Head of caudate nucleus (tissue), 42 donors: ENCODE measurements around the gene RASAL3.
"Not testable (repeated sequence)": the region's sequence is repeated elsewhere in the genome, so short reads cannot be mapped to it uniquely, and the experiment has no call there.

Experiments used
- DNase-seq, 42 donors: peaks; one replicate each; pipeline versions ENCODE4 v3.0.0 to v3.0.0-alpha.2; 2020 to 2021; ENCODE audit warnings: mixed read lengths in 7 of 42
- intact Hi-C: fragments of 100-400 bp; cut with DNase I; formaldehyde crosslinking; loops from one replicate; pipeline ENCODE4 v1.15.0; 2022

RASAL3 gene

GRCh38 chr19:15476325-15476724, 12.0 kb upstream of the RASAL3 start:
- intact Hi-C loops: no loop called here
- no peak for DNase-seq

- no peak for DNase-seq
- intact Hi-C loops: no loop called here
Observed at GRCh38 chr19:15475611-15476010, 11.3 kb upstream of the RASAL3 start.

- DNase-seq: no peak
- intact Hi-C loops: no loop called here
Observed at GRCh38 chr19:15475169-15475568, 10.8 kb upstream of the RASAL3 start.

GRCh38 chr19:15473821-15474220, 9.5 kb upstream of the RASAL3 start:
- DNase-seq, intact Hi-C loops: not testable (repeated sequence)

- no peak for DNase-seq
- intact Hi-C loops: no loop called here
Observed at GRCh38 chr19:15471639-15472101, 7.3 kb upstream of the RASAL3 start.

GRCh38 chr19:15469513-15470297, 5.4 kb upstream of the RASAL3 start:
- intact Hi-C loops: no loop called here
- DNase-seq: peak in 1 of 42 donors; percentile 17

GRCh38 chr19:15468675-15469512, 4.5 kb upstream of the RASAL3 start:
- peak in 1 of 42 donors; percentile 10 for DNase-seq
- intact Hi-C loops: no loop called here

GRCh38 chr19:15467734-15468214, 3.4 kb upstream of the RASAL3 start:
- intact Hi-C loops: no loop called here
- no peak for DNase-seq

- intact Hi-C loops: no loop called here
- no peak for DNase-seq
Observed at GRCh38 chr19:15466851-15467733, 2.7 kb upstream of the RASAL3 start.

GRCh38 chr19:15463861-15464371, 428 bp downstream of the RASAL3 start:
- peak in 8 of 42 donors; percentile 13 to 46 (median 22) for DNase-seq
- intact Hi-C loops: no loop called here

GRCh38 chr19:15461694-15462093, 2.6 kb downstream of the RASAL3 start:
- intact Hi-C loops: no loop called here
- no peak for DNase-seq

- intact Hi-C loops: no loop called here
- no peak for DNase-seq
Observed at GRCh38 chr19:15457701-15458484, 6.5 kb downstream of the RASAL3 start.

- DNase-seq: peak in 1 of 42 donors; percentile 22
- intact Hi-C loops: no loop called here
Observed at GRCh38 chr19:15456871-15457700, 7.3 kb downstream of the RASAL3 start.

- no peak for DNase-seq
Observed at GRCh38 chr19:15456441-15456840, 7.9 kb downstream of the RASAL3 start.

GRCh38 chr19:15455996-15456395, 8.3 kb downstream of the RASAL3 start:
- DNase-seq: no peak
- intact Hi-C loops: no loop called here

More at GRCh38 chr19:15456441-15456840, 7.9 kb downstream of the RASAL3 start:
- intact Hi-C loops: no loop called here

GRCh38 chr19:15453906-15454860, 10.2 kb downstream of the RASAL3 start:
- intact Hi-C loops: no loop called here
- DNase-seq: no peak
